IMR-90 (cell line): ENCODE measurements around the gene CEACAM21.

Source experiments
- MXI1 ChIP-seq: IDR thresholded peaks from 2 replicates; pipeline ENCODE4 v1.6.1; 2012; ENCODE audit warnings: low read depth, mild to moderate bottlenecking, low read length, moderate library complexity, borderline replicate concordance
- RAD21 ChIP-seq: IDR thresholded peaks from 2 replicates; pipeline ENCODE4 v1.6.1; 2012; ENCODE audit warnings: low read length, improper control_type of control experiment
- RCOR1 ChIP-seq: IDR thresholded peaks from 2 replicates; pipeline ENCODE4 v1.6.1; 2012; ENCODE audit warnings: mild to moderate bottlenecking, low read length, improper control_type of control experiment; ENCODE audit not compliant: insufficient replicate concordance
- TF ChIP-seq, protein P1 (sequence below): conservative IDR thresholded peaks from 2 replicates; pipeline ENCODE4 v1.5.1; 2012; ENCODE audit warnings: mild to moderate bottlenecking, low read depth, low read length, improper control_type of control experiment

DNA sequence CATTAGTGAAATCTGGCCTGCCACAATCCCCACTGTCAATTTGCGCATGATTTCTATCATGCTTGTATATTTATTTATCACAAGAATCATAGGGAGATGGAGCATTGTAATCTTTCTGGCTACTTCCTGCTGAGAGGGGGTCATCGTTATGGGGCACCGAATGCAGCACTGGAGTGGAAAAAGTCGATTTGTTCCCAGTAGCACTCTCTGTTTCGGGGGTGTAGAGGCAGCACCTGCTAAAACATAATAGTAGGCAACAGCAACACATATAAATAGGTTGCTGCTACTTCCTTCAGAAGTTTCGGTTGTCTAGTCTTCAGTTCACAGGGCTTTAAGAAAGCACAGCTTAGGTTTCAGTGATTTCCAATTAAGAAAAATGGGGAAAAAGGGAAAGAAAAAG, 23.4 kb upstream of the CEACAM21 start:
- TF ChIP-seq, protein P1, sequence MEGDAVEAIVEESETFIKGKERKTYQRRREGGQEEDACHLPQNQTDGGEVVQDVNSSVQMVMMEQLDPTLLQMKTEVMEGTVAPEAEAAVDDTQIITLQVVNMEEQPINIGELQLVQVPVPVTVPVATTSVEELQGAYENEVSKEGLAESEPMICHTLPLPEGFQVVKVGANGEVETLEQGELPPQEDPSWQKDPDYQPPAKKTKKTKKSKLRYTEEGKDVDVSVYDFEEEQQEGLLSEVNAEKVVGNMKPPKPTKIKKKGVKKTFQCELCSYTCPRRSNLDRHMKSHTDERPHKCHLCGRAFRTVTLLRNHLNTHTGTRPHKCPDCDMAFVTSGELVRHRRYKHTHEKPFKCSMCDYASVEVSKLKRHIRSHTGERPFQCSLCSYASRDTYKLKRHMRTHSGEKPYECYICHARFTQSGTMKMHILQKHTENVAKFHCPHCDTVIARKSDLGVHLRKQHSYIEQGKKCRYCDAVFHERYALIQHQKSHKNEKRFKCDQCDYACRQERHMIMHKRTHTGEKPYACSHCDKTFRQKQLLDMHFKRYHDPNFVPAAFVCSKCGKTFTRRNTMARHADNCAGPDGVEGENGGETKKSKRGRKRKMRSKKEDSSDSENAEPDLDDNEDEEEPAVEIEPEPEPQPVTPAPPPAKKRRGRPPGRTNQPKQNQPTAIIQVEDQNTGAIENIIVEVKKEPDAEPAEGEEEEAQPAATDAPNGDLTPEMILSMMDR = no peak
- TF ChIP-seq RCOR1 (no peak), RAD21 (no peak), MXI1 (no peak)
